CD4-positive, CD25-positive, alpha-beta regulatory T cell (primary cell): Measurements from ENCODE around the gene LGALS12. TPM values are rescaled to one million over a fixed set of nuclear protein-coding genes. Genes with fewer than 3 reads are reported as not detected.

Source experiments
- ATAC-seq, 2 donors: fragments of 150-1000 bp; cut with Tn5 transposase; one replicate each; pipeline ENCODE4 v1.10.0; 2021; ENCODE audit warnings: low read depth in 2 of 2, moderate number of reproducible peaks in 2 of 2, moderate library complexity in 1 of 2
- DNase-seq, 3 donors: peaks; one replicate each; pipeline versions ENCODE4 v3.0.0 to v3.0.0-alpha.2; 2012 to 2022; ENCODE audit warnings: mixed read lengths in 1 of 3
- H3K27ac ChIP-seq: one replicate; pipeline ENCODE4 v1.7.0; 2013; ENCODE audit warnings: mild to moderate bottlenecking, low read length; ENCODE audit not compliant: insufficient read depth, poor library complexity, severe bottlenecking
- H3K27me3 ChIP-seq: one replicate; pipeline ENCODE4 v1.7.0; 2013; ENCODE audit warnings: low read length; ENCODE audit not compliant: control insufficient read depth, insufficient read depth
- H3K36me3 ChIP-seq: one replicate; pipeline ENCODE4 v1.7.0; 2013; ENCODE audit warnings: mild to moderate bottlenecking, low read length, moderate library complexity; ENCODE audit not compliant: control insufficient read depth, insufficient read depth
- H3K4me1 ChIP-seq: 2 replicates; pipeline ENCODE4 v1.7.0; 2013; ENCODE audit warnings: mild to moderate bottlenecking, low read length; ENCODE audit not compliant: insufficient read depth, control insufficient read depth, poor library complexity, severe bottlenecking
- H3K4me3 ChIP-seq: one replicate; pipeline ENCODE4 v1.7.0; 2013; ENCODE audit warnings: low read depth, mild to moderate bottlenecking, low read length, moderate library complexity
- H3K9me3 ChIP-seq, 2 experiments: 1 replicate in 1 of 2; 2 replicates in 1 of 2; pipeline ENCODE4 v1.7.0; 2013; ENCODE audit warnings: low read length in 2 of 2, mild to moderate bottlenecking in 1 of 2, moderate library complexity in 1 of 2; ENCODE audit not compliant: control insufficient read depth in 2 of 2
- H3K27ac Mint-ChIP-seq, 3 donors: one replicate each; pipeline ENCODE4 v1.8.0; 2020 to 2022; ENCODE audit warnings: mild to moderate bottlenecking in 3 of 3, mixed read lengths in 3 of 3, moderate library complexity in 2 of 3
- H3K27me3 Mint-ChIP-seq: one replicate; pipeline ENCODE4 v1.8.0; 2022; ENCODE audit warnings: mild to moderate bottlenecking, mixed read lengths
- H3K36me3 Mint-ChIP-seq: one replicate; pipeline ENCODE4 v1.8.0; 2020; ENCODE audit warnings: mixed read lengths
- H3K4me1 Mint-ChIP-seq, 4 donors: one replicate each; pipeline ENCODE4 v1.8.0; 2020 to 2022; ENCODE audit warnings: mixed read lengths in 4 of 4, mild to moderate bottlenecking in 1 of 4
- H3K4me3 Mint-ChIP-seq, 4 donors: one replicate each; pipeline ENCODE4 v1.8.0; 2020 to 2022; ENCODE audit warnings: mild to moderate bottlenecking in 4 of 4, mixed read lengths in 4 of 4, moderate library complexity in 3 of 4
- H3K9me3 Mint-ChIP-seq, 7 donors: one replicate each; pipeline ENCODE4 v1.8.0; 2020 to 2022; ENCODE audit warnings: mixed read lengths in 7 of 7, mild to moderate bottlenecking in 3 of 7, moderate library complexity in 2 of 7
- polyA plus RNA-seq, 4 donors: library from polyadenylated mRNA; unstranded; fragments of 300-500 nt; fragmentation: Illumina TruSeq; gene quantifications; one replicate each; pipeline ENCODE4 v1.2.3, GENCODE V29; 2021
- total RNA-seq: library from RNA; stranded (reverse); gene quantifications from one replicate; pipeline ENCODE4 v1.2.3, GENCODE V29; 2022

The LGALS12 gene
- total and polyA plus RNA-seq, 5 donors from 2014 or later, result 0.94 TPM; not detected in 4

DNA sequence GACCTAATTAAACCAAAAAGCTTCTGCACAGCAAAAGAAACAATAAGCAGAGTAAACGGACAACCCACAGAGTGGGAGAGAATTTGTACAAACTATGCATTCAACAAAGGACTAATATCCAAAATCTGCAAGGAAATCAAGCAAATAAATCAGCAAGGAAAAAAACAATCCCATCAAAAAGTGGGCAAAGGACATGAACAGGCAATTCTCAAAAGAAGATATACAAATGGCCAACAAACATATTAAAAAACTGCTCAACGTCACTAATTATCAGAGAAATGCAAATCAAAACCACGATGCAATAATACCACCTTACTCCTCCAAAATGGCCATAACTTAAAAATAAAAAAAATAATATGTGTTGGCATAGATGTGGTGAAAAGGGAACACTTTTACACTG is 20.1 kb upstream of the LGALS12 start:
- Mint-ChIP-seq H3K9me3 (peaks cover 0 to 15% (median 3%) of the 10 kb centered on the region in 7 donors), H3K36me3 (peaks cover 5% of the 10 kb centered on the region), H3K4me3 (no peak overlapping the region), H3K4me1 (peaks cover 0 to 4% (median 2%) of the 10 kb centered on the region in 4 donors), H3K27me3 (peaks cover 78% of the 10 kb centered on the region), H3K27ac (no peak overlapping the region)
- ATAC-seq, result no peak
- Histone ChIP-seq H3K27me3 (peaks cover 17% of the 10 kb centered on the region), H3K9me3 (peaks cover 0 to 9% of the 10 kb centered on the region in 2 experiments), H3K36me3 (no peaks in the 10 kb centered on the region), H3K4me3 (no peak overlapping the region), H3K4me1 (peaks cover 2% of the 10 kb centered on the region), H3K27ac (no peak overlapping the region)
- DNase-seq, result no peak

DNA sequence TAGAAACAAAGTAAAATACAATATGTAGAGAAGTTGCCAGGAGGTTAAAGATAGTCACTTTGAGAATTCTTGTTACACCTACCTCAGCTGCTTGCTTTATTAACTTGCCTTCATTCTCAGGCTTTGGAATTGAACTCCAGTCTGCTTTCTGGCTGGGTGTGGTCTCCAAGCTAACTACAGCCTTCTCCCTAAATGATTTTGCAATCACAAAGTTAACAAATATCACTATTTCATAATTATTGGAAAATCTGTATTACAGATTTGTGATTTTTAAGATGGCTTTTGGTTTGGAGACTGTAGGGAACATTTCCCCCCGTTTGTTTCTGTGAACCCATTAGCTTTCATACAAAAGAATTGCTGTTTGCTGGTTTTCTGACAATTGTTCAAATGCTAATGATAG is 17.1 kb upstream of the LGALS12 start:
- DNase-seq, result no peak
- ATAC-seq, result no peak
- no peak overlapping the region for H3K27ac ChIP-seq
- H3K36me3 ChIP-seq, result no peaks in the 10 kb centered on the region
- Mint-ChIP-seq H3K27ac (no peak overlapping the region), H3K4me1 (peaks cover 0 to 21% (median 9%) of the 10 kb centered on the region in 4 donors), H3K36me3 (peaks cover 5% of the 10 kb centered on the region), H3K4me3 (no peak overlapping the region), H3K9me3 (peaks cover 0 to 12% (median 2%) of the 10 kb centered on the region in 7 donors), H3K27me3 (peaks cover 87% of the 10 kb centered on the region)
- no peak overlapping the region for H3K4me3 ChIP-seq
- H3K27me3 ChIP-seq, result peaks cover 24% of the 10 kb centered on the region
- peaks cover 10% of the 10 kb centered on the region for H3K4me1 ChIP-seq
- H3K9me3 ChIP-seq, result peaks cover 0 to 9% of the 10 kb centered on the region in 2 experiments

DNA sequence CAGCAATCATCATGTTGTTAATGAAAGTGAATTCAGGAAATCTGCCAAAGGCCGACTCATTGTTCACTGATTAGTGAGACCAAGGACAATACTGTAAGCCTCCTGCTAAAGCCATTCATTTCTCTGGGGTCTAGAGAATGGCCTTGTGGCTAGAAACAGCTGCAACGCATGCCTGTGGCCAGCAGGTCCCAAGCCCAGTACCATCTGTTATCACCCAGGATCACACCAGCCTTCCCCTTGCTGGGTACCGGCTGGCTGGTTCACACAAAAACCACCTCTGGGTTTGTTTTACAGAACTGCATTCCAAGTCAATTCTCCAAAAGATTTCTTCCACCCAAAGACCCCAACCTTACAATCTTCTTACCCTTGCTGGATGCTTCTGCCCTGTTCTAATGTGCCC is 16.0 kb upstream of the LGALS12 start:
- H3K9me3 Mint-ChIP-seq, result peaks cover 0 to 6% (median 0%) of the 10 kb centered on the region in 7 donors
- H3K27ac ChIP-seq, result no peak overlapping the region
- no peak for ATAC-seq

GRCh38 chr11:63490551-63491239 is 15.2 kb upstream of the LGALS12 start, which contains the start of gene PLAAT5:
Gene PLAAT5, minus strand, starts transcription at chr11:63491167. Its CDS starts 133 bp downstream, at chr11:63491034.
- peaks cover 10% of the 10 kb centered on the region for H3K4me1 ChIP-seq
- H3K9me3 ChIP-seq, result peaks cover 0 to under 1% of the 10 kb centered on the region in 2 experiments
- H3K4me3 Mint-ChIP-seq, result peak within 1 kb of the TSS; percentile 24 to 83 (median 76)
- peaks cover 0 to 21% (median 9%) of the 10 kb centered on the region in 4 donors for H3K4me1 Mint-ChIP-seq
- no peak for DNase-seq
- H3K36me3 ChIP-seq, result no peaks in the 10 kb centered on the region
- H3K27ac ChIP-seq, result no peak within 1 kb of the TSS
- peaks cover 0 to 5% (median 0%) of the 10 kb centered on the region in 7 donors for H3K9me3 Mint-ChIP-seq
- no peaks in the 10 kb centered on the region for H3K36me3 Mint-ChIP-seq
- peaks cover 21% of the 10 kb centered on the region for H3K27me3 ChIP-seq
- peak within 1 kb of the TSS in 2 of 3 donors; percentile 47 to 50 for H3K27ac Mint-ChIP-seq
- H3K4me3 ChIP-seq, result peak within 1 kb of the TSS; percentile 77
- ATAC-seq, result peak in 1 of 2 donors; percentile 40
- peaks cover 83% of the 10 kb centered on the region for H3K27me3 Mint-ChIP-seq

More for the DNA sequence above, 16.0 kb upstream of the LGALS12 start:
- H3K4me3 ChIP-seq, result no peak overlapping the region
- no peak for DNase-seq
- H3K27ac Mint-ChIP-seq, result no peak overlapping the region
- peaks cover 3% of the 10 kb centered on the region for H3K36me3 Mint-ChIP-seq
- peaks cover 85% of the 10 kb centered on the region for H3K27me3 Mint-ChIP-seq
- H3K36me3 ChIP-seq, result no peaks in the 10 kb centered on the region
- H3K4me1 Mint-ChIP-seq, result peaks cover 0 to 21% (median 9%) of the 10 kb centered on the region in 4 donors
- H3K4me1 ChIP-seq, result peaks cover 10% of the 10 kb centered on the region
- peaks cover 0 to 9% of the 10 kb centered on the region in 2 experiments for H3K9me3 ChIP-seq
- H3K4me3 Mint-ChIP-seq, result peak overlapping the region in 3 of 4 donors; percentile 5 to 57 (median 33)
- H3K27me3 ChIP-seq, result peaks cover 27% of the 10 kb centered on the region

DNA sequence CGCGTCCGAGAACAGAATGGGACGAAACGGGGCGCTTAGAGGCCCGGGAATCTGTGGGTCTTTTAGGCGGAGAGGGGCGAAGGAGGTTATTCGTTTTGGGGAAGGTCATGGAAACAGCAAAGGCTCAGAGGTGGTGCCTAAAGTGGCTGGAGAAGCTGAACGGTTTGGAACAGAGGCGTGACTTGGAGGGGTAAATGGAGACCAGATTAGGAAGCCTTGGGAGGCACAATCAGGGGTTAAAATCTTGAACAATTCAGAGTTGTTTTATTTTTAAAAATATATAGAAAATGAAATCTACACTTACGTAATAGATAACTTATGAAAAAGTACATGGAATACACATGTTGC is 14.7 kb upstream of the LGALS12 start:
- Histone ChIP-seq H3K27me3 (peaks cover 21% of the 10 kb centered on the region), H3K9me3 (no peaks in the 10 kb centered on the region), H3K4me3 (peak overlapping the region; percentile 77), H3K36me3 (no peaks in the 10 kb centered on the region), H3K27ac (no peak overlapping the region), H3K4me1 (peaks cover 10% of the 10 kb centered on the region)
- Mint-ChIP-seq H3K27me3 (peaks cover 80% of the 10 kb centered on the region), H3K4me3 (peak overlapping the region; percentile 24 to 83 (median 52)), H3K27ac (peak overlapping the region in 2 of 3 donors; percentile 47 to 50), H3K36me3 (no peaks in the 10 kb centered on the region), H3K4me1 (peaks cover 0 to 21% (median 9%) of the 10 kb centered on the region in 4 donors), H3K9me3 (peaks cover 0 to 5% (median 0%) of the 10 kb centered on the region in 7 donors)
- ATAC-seq (no peak), DNase-seq (no peak)

GRCh38 chr11:63491636-63492372 is 14.1 kb upstream of the LGALS12 start:
- H3K9me3 Mint-ChIP-seq, result peaks cover 0 to 5% (median 0%) of the 10 kb centered on the region in 7 donors
- H3K36me3 ChIP-seq, result no peaks in the 10 kb centered on the region
- H3K4me1 Mint-ChIP-seq, result peaks cover 0 to 21% (median 9%) of the 10 kb centered on the region in 4 donors
- peaks cover 23% of the 10 kb centered on the region for H3K27me3 ChIP-seq
- H3K36me3 Mint-ChIP-seq, result no peaks in the 10 kb centered on the region
- peak in 2 of 3 donors; percentile 4 to 26 for DNase-seq
- no peak overlapping the region for H3K27ac Mint-ChIP-seq
- no peaks in the 10 kb centered on the region for H3K9me3 ChIP-seq
- H3K4me3 Mint-ChIP-seq, result peak overlapping the region; percentile 24 to 78 (median 76)
- no peak overlapping the region for H3K27ac ChIP-seq
- peak overlapping the region; percentile 77 for H3K4me3 ChIP-seq
- H3K27me3 Mint-ChIP-seq, result peaks cover 84% of the 10 kb centered on the region
- H3K4me1 ChIP-seq, result peaks cover 10% of the 10 kb centered on the region
- peak; percentile 57 to 73 for ATAC-seq

DNA sequence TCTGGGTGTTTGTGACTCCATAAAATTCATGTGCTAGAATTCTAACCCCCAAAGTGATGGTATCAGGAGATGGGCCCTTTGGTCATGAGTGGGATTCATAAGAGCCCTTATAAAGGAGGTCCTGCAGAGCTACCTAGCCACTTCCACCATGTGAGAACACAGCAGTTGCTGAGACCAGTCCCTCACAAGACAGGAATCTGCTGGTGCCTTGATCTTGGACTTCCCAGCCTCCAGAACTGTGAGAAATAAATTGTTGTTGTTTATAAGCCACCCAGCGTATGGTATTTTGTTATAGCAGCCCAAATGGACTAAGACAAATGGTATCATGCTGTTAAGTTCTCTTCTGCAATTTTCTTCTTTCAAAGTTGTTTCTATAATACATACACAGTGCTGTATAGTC is 13.4 kb upstream of the LGALS12 start:
- Histone ChIP-seq H3K27ac (no peak overlapping the region), H3K27me3 (peaks cover 21% of the 10 kb centered on the region), H3K4me3 (no peak overlapping the region), H3K9me3 (no peaks in the 10 kb centered on the region), H3K4me1 (peaks cover 10% of the 10 kb centered on the region), H3K36me3 (no peaks in the 10 kb centered on the region)
- H3K36me3 Mint-ChIP-seq, result no peaks in the 10 kb centered on the region
- no peak for ATAC-seq
- H3K9me3 Mint-ChIP-seq, result peaks cover 0 to 5% (median 0%) of the 10 kb centered on the region in 7 donors
- H3K4me3 Mint-ChIP-seq, result no peak overlapping the region
- peaks cover 81% of the 10 kb centered on the region for H3K27me3 Mint-ChIP-seq
- no peak overlapping the region for H3K27ac Mint-ChIP-seq
- DNase-seq, result no peak
- H3K4me1 Mint-ChIP-seq, result peaks cover 0 to 21% (median 9%) of the 10 kb centered on the region in 4 donors
